Activated CD4-positive, alpha-beta T cell treated with anti-CD3 and anti-CD28 coated beads, Interleukin-2, Interleukin-6, amounts not matched to agents 100 ng/mL and 50 ng/mL, durations not matched to agents 16 hours and 8 hours (primary cell): ENCODE results near the gene HCFC1.

Experiments
- DNase-seq: peaks from one replicate; pipeline ENCODE4 v3.0.0-alpha.2; 2020

The HCFC1 gene

DNA sequence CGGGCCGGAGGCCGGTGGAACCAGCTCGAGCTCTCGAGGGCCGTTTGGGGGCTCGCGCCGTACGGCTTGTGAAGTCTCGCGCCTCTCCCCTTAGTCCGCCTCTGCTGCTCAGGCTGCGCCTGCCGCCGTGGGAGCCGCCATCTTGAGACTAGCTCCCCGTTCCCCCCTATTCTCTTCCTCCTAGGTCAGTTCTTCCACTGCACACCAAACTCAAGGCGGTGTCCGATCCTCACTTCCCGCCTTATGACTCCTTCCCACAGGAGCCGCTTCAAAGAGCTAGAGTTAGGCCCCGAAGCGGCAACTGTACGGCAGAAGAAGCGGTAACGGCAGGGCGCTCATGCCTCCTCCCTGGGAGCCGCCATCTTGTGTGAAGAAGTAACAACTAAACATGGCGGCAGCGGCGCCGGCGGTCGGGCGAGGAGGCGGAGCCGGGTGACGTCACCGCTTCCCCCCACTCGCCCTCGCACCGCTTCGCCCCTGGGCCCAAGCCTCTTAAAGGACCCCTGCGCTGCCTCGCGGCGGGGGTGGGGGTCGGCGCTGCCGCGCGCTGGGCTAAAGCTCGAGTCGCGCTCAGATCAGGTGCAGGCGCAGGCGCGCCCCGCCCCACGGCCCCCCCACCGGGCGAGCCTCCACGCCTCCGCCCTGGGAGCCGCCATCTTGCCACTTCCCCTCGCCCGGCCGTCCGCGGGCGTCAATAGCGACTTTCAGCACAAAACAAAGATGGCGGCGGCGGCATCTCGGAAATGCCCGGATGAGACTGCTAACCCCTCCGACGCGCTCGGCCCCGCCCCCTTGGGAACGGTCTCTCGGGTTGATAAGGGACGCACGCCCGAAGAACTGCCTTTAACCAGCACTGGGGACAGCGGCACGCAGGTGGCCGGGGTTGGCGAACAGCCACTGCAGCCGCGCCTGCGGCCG is at the start of gene HCFC1:
Gene HCFC1 (minus strand): TSS at position 369 of the 918 bp plus-strand sequence. CDS start 978 bp downstream, outside the sequence.
- DNase-seq: peak; percentile 96

DNA sequence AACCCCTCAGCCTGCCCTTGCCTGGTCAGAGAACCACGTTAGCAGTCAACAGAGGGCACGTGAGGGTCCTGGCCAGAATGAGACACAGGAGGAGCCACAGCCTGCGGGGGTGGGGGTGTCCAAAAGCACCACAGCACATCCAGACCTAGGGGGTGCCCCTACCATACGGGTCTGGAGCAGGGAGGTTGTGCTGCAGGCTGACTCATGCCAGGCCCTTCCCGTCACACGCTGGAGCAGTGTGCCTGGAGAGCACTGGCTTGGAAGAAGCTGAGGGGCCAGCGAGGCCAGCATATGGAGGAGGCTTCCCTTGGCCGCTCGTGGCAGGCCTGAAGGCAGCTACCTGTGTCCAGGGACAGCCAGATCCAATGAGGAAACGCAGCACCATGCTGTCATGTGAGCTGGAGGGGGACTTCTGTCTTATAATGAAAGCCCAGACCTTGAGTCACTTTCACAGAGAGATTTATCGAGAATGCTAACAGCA is 49.6 kb upstream of the HCFC1 start:
- peak; percentile 38 for DNase-seq

DNA sequence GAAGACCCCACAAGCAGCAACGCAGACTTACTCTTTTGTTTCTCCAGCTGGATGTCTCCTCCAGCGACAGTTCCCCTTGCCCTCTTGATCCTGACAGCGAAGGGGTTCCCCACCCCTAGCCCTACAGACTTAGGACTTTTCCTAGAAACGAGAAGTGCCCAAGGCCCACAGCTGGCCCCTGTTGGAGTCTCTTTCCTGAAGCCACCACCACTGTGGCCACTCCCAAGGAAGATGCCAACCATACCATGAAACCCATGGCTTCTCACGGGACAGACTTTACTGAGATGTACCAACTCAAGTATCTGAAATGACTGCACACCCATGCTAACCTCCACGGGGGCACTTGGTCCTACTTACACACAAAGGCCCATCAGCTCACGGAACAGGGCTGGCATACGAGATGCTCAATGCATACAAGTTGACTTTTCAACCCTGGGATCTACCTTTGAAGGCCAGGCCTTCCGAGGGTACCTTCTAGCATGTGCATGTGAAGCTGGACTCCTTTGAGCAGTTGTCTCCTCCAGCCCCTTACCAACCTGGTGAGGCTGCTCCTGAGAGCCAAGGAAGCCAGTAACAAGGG is 49.0 kb upstream of the HCFC1 start:
- DNase-seq: peak; percentile 39

DNA sequence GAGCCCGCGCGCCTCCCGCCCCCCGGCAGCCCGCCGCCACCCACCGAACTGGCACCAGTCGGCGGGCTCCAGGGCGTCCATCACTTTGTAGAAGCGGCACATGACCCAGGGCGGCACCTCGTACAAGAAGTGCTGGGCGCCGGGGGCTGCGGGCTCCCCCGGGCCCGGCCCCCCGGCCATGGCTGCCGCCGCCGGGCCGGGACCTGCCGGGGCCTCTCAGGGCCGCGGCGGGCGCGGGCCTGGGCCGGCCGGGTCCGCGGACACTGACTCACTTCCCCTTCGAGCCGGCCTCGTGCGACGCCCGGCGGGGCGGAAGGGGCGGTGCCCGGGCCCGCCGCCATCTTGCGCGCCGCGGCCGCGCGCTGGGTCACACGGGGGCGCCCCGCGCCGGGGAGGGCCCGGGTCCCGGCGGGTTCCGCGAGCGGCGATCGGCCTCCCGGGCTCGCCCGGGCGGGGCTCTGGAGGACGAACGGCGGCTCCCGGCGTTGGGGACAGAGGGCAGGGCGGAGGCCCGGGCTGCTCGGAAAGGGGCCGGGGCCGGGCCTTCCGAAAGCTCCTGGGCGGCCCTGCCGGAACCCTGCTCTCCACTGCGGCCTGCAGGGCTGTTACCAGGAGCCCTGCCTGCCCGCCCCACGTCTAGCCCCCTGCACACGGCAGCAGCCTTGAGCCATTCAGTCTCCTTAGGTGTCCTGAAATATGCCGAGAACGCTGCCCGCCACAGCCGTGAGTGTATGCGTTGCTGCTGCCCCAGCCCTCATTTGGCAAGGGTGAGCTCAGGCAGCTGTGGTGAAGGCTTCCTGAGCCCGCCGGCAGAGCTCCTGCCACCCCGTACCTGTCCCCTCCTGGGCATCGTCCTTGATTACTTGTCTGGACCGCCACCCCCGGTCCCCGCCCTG is 48.3 kb upstream of the HCFC1 start, which contains the start of gene IRAK1:
Gene IRAK1 (minus strand): TSS at position 270 of the 896 bp plus-strand sequence. CDS start 90 bp downstream, at position 180.
- peak; percentile 73 for DNase-seq

DNA sequence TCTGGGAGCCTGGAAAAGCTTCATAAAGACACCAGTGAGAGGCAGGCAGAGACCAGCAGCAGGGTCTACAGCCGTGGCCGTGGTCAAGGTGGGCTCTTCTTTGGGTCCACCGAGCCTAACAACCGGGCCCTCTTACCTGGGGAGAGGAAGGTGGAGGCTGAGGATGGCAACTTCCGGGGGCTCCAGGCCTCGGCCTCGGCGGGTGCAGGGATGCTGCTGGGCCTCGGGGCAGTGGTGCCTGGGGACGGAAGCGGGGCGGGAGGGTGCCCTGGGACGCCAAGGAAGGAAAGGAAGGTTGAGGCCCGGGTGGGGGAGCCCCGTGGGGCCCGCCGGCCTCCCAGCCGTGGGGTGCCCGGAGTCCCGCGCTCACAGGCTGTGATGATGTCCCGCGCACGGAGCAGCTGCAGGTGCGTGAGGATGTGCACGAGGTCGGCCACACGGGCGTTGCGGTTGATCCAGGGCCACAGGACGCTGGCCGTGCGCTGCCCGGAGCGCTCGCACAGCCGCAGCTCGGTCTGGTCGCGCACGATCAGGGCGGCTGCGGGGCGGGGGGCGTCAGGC is 47.5 kb upstream of the HCFC1 start:
- peak; percentile 46 for DNase-seq

DNA sequence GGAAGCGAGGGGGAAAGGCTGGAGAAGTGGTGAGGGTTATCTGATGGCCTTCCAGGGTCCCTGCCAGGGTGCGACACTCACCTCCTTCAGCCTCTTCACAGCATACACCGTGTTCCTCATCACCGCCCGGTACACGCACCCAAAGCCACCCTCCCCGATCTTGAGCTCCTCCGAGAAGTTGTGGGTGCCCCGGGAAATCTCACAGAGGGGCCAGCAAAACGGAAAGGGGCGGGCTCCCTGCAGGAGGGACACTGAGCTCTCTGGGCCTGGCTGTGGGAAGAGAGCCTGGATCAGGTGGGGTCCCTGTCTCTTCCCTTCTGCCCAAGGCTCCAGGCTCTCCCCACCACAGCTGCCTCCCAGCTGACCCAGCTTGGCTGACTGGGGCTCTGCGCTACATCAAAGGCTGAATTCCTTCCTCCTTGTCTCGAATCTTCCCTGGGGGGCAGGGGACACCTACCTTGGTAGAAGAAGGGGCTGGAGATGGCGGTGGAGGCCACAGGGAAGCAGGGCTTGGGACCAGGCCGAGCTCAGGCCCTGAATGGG is 47.0 kb upstream of the HCFC1 start:
- DNase-seq: no peak

DNA sequence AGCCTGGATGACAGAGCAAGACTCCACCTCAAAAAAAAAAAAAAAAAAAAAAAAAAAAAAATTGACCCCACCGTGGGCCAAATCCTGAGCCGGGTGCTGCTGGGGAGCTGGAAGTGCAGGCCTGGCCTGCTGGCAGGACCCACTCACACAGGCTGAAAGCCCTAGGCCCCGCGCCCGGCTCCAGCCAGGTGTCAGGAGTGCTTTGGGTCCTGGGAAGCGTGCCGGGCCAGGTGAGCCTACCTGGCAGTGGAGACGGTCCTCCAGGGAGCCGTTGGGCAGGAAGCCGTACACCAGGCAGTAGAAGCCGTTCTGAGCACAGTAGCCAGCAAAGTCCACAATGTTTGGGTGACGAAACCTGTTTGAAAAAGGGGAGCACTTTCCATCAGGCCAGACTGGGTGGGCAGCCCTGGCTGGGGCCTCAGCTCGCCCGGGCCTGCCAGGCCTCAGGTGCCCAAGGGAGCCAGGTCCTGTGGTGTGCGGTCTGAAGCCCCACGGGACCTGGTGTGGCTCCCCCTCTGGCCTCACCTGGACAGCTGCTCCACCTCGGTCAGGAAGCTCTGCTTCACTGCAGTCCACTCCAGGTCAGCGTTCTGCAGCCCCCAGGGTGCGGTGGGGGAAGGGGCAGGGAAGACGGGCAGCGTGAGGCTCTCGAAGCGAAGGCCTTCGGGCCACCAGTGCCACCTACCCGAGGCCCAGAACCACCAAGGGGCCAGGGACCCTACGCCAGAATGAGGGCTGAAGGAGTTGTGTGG is 46.3 kb upstream of the HCFC1 start:
- no peak for DNase-seq

DNA sequence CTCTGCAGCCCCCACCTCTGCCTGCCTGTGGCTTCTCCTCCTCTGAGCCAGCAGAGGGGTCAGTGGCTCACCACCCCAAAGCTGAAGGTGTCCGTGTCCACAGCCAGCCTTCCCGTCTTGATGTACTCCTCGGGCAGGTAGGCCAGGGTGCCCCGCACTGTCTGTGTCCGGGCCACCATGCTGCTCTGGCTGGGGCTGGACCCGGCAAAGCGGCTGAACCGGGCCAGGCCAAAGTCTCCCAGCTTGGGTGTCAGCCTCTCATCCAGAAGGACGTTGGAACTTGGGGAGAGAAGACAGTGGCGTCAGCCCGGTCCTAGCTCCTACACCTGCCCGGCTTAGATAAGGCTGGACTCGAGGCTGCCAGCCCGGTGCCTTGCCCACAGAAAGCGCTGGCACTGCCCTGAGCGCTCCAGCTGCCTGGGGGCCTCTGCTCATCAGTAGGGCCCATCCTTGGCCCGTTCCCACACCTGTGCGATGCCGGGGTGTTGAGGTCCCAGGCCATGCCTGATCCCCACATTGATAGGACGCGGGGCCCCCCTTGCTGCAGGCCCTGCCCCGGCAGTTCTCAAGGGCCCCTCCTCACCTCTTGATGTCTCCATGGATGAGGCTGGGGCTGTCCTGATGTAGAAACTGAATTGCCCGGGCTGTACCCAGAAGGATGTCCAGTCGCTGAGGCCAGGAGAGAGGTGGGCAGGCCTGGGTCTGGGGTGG is 44.9 kb upstream of the HCFC1 start:
- DNase-seq: no peak

DNA sequence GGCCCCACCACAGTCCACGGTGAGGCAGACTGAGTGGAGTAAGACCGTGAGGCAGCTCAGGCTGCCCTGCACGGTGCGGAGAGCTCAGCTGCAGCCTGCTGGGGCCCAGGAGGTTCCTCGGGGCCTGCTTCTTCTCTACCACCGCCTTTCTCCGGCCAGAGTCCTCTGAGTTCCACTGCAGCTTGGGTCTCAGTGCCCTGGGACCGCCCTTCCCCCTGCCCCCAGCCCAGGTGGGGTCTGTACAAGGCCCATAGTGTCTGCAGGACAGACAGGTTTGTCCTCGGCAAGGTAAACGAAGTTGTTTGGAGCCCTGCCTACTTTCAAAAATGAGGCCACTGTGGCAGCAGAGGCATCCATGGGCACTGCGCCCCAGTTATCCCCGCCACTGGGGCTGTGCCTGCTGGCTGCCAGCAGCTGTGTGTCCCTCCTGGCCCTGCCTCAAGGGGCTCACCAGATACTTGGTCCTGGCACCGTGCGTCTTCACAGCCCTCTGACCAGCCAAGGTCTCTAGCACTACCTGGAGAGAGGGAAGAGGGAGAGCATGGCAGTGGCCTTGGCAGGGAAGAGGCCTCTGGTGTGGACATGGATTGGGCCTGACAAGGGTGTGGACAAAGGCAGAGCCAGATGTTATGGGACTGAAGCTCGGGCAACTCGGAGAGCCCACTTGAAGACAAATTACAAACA is 44.1 kb upstream of the HCFC1 start:
- DNase-seq: no peak

DNA sequence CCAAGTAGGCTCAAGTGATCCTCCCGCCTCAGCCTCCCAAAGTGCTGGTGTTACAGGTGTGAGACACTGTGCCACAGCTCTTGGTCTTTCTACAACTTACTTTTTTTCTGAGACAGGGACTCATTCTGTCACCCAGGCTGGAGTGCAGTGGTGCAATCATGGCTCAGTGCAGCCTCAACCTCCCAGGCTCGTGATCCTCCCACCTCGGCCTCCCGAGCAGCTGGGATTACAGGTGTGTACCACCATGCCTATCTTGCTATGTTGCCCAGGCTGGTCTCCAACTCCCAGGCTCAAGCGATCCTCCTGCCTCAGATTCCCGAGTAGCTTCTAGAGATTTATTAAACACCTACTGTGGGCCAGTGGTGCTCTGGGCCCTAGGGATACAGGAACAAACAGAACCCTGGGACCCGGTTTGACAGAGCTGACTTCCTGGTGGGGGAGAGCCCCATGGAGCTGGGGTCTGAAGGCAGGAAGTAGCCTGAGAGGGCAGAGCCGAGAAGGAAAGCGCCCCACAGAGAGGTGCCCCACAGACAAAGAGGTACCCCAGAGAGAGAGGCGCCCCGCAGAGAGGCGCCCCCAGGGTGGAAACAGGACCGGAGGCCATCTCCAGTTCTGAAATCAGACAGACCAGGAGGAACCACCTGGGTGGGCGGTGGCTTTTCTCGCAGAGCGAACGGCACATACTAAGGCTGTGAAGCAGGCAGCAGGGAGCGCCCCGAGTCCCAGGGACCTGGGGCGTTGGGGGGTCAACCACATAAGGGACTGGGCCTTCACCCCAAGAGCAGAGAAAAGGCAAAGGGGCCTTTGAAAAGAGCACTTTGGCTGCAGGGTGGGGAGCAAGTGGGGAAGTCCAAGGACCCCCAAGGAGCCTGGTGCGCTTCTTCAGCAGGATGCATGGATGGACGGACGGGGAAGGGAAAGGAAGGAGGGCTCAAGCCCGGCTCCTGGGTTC is 43.1 kb upstream of the HCFC1 start:
- no peak for DNase-seq

DNA sequence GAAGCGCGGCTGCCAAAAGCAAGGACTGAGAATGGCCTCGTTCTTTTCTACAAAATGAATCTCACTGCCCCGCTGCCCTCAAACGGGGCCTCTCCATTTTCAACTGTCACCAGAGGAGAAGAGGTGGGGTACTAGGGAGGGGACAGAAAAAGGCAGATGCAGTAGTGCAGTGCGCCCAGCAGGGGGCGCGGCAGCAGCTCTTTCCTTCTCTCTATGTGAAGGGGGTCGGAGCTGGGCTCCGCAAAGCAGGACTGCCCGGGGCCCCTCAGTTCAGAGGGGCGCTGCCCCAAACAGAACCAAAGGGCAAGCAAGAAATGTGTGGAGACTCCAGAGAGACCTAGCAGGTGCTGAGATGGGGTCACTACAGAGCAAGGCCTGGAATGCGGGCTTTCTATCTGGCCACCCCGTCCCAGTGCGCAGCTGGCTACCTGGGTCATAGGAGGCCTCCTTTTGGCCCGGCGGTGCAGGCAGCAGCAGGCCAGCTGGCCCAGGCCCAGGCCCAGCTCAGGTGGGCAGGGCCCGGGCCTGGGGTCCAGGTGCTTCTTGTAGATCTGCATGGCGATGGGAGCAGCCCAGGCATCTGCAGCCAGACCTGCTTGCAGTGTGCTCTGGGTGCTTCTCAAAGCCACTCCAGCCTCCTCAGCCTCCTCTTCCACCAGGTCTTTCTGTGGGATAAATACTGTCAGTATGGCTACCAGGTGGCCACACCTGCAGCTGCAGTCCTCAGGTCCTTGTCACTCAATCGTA is 42.2 kb upstream of the HCFC1 start:
- DNase-seq: peak; percentile 65

DNA sequence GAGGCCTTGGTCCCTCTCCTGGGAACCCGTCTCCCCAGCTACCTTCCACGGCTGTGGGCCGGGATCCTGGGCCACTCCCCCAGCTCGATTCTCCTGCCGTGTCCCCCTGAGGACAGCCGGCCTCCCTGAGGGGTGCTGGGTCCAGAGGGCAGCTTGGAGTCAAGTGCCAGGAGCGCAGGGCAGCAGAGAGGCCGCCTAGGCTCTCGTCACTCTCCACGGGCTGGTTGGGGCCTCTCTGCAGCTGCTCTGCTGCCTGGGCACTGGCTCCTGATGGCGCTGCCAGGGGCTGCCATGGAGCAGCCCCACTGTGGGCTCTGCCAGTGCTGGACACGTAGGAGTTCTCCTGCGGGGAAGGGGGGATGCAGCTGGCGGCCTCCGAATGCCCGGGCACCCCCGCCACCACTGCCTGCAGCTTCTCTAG is 41.4 kb upstream of the HCFC1 start:
- DNase-seq: no peak

DNA sequence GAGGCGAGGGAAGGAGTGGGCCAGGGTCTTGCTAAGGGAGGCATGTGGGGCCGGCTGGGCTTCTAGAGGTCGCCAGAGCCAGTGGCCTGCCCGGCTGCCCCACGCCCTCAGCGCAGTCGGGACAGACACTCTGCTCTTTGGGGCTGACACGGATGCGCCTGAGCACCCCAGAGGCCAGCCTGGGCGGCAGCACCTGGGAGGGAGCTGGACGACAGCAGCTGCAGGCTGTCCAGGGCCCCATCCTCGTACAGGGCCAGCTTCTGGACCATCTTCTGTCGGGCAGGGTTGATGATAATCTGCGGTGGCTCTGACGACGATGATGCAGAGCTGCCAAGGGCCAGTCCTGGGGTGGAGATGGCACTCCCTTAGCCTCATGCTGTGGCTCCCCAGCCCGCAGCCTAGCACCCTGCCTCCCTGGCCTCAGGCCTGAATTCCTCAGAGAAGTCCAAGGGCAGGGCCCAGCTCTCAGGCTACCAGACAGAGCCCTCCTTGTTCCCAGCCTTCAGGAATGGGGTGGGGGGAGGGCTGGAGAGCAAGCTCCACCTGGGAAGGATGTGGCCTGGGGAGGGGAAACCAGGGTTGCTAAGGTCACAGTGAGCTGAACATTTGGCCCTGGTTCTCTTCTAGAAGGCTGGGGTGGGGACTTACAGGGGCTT is 40.8 kb upstream of the HCFC1 start:
- no peak for DNase-seq

DNA sequence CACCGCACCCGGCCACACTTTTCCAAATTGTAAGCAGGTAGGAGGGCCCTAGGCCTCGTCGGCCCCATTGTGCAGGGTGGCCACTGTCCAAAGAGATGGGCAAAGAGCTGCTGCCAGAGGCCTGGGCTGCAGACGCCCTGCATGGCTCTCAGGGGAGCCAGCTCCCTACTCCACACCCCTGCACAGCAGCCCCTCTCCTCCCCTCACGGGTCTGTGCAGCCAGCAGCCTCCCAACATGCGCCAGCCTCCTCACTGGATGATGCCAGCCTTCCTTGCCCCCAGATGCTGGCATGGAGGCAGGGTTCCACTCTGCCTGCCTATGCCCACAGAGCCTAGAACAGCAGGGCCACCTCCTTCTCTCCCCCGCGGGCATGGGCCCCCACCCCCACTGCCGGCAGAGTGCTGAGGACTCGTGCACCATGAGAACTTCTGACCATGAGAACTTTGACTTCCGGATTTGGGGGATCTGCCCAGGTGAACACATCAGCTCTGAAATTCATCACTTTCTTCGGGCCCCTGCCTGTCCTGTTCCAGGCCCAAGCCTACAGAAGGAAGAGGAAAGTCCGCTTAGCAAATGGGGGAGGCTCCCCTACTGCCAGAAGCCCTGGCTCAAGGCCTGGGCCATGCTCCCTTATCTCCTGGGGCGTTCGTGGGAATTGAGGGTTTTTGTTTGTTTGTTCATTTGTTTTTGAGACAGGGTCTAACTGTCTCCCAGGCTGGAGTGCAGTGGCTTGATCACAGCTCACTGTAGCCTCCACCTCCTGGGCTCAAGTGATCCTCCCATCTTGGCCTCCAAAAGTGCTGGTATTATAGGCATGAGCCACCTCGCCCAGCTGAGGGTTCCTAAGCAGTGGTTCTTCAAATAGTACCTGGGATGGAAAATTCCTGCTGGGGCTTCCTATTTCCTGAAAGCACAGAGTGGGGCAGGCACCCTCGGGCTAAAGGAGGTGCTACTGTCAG is 40.0 kb upstream of the HCFC1 start:
- no peak for DNase-seq

DNA sequence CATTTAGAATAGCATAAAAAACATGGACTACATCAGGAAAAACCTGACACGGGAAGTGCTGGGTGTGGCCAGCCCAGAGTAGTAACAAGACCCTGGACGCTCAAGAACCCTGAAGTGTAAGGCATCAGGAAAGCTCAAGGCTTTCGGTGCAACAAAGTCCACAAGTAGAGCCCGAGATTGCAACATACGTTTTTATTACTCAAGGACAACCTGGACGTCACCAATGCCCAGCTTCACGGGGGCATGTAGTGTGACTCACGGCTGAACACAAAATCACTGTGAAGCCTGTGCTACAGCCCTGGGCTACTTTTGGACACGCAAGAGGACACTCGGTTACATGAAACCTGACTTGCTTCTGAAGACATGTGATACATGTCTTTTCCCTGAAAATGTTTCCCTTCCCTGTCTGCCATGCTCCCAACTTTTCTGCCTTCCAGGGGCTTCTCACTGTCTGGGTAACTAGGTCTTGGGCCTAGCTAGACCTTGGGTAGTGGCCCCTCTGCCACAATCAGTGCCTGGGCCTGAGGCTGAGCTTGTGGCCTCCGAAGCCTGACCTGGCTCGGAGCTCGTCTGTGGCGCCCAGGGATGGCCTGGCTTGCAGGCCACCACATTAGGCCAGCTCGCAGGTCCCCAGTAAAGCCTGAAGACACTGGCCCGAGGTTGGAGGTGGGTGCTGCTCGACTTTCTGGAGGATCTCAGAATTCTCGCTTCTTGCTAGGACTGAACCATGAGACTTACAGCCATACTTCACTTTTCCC is 38.9 kb upstream of the HCFC1 start:
- DNase-seq: no peak

DNA sequence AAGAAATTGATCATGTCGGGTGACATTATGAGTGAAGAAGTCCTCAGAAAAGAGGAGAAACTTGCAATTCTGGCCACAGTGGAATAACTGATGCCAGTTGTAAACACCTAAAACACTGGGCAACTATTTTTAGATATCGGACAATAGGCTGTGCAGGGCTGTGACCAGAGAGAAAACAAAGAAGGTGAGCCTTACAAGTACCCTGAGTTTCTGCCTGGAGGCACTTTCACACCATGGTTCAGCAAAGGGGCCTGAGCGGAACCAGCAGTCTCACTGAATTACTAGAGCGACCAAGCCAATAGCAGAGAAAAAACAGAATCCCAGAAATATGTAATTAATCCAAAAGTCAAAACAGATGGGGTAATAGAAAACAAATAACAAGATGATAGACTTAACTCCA is 36.9 kb upstream of the HCFC1 start:
- DNase-seq: no peak
